Hepatocyte (in vitro differentiated cells): ENCODE results near the gene IGSF9.

ENCODE experiments used
- CTCF ChIP-seq: fragments of 200-600 bp; sonication (generic); IDR thresholded peaks from 2 replicates; pipeline ENCODE4 v1.5.1; 2016; ENCODE audit warnings: antibody characterized with exemption, mild to moderate bottlenecking; ENCODE audit not compliant: poor library complexity
- EZH2 ChIP-seq: fragments of 200-600 bp; sonication (generic); IDR thresholded peaks from 2 replicates; pipeline ENCODE4 v1.6.1; 2016; ENCODE audit warnings: antibody characterized with exemption, mild to moderate bottlenecking, borderline replicate concordance
- EZH2phosphoT487 ChIP-seq: fragments of 200-600 bp; sonication (generic); IDR thresholded peaks from one replicate; pipeline ENCODE4 v1.6.1; 2018; ENCODE audit warnings: antibody characterized with exemption, mild to moderate bottlenecking, low read depth, moderate library complexity; ENCODE audit not compliant: unreplicated experiment, severe bottlenecking

GRCh38 chr1:159988006-159988405 lies 42.6 kb upstream of the IGSF9 start:
- no peak for TF ChIP-seq CTCF
- TF ChIP-seq EZH2: no peak
- TF ChIP-seq EZH2phosphoT487: no peak
